ENCODE results near the gene TMEM208. TPM values are rescaled to one million over a fixed set of nuclear protein-coding genes. Genes with fewer than 3 reads are reported as not detected.

The TMEM208 gene
- polyA plus RNA-seq, 3 donors: 45.4 to 130 (median 117) TPM

GRCh38 chr16:67256701-67257230, 29.8 kb downstream of the TMEM208 start:
- Histone ChIP-seq H3K4me1 (ENCODE audit: control insufficient read depth in 1 of 2, insufficient read depth in 2 of 2, low read length in 2 of 2) (no peaks in the 10 kb centered on the region), H3K27me3 (ENCODE audit: control insufficient read depth in 2 of 2, insufficient read depth in 2 of 2, low read length in 2 of 2) (no peaks in the 10 kb centered on the region), H3K79me2 (ENCODE audit: insufficient read depth, low read length) (no peaks in the 10 kb centered on the region), H3K36me3 (replicated peaks in 1 of 2; ENCODE audit: control insufficient read depth in 1 of 2, insufficient read depth in 2 of 2, low read length in 2 of 2) (no peaks in the 10 kb centered on the region), H3K4me3 (replicated peaks in 1 of 3; ENCODE audit: low read depth in 2 of 3, low read length in 3 of 3) (no peak overlapping the region), H3K9me3 (replicated peaks in 1 of 2; ENCODE audit: control insufficient read depth in 1 of 2, insufficient read depth in 1 of 2, low read length in 2 of 2) (no peaks in the 10 kb centered on the region), H4K20me1 (ENCODE audit: insufficient read depth, low read length) (no peaks in the 10 kb centered on the region), H3K9ac (ENCODE audit: insufficient read depth, low read length, poor library complexity, severe bottlenecking) (no peak overlapping the region), H2AFZ (ENCODE audit: insufficient read depth, low read depth, low read length, poor library complexity, severe bottlenecking) (no peak overlapping the region), H3K27ac (ENCODE audit: low read depth in 1 of 2, low read length in 2 of 2) (no peak overlapping the region), H3K4me2 (replicated peaks; ENCODE audit: extremely low read depth, low read length, poor library complexity, severe bottlenecking) (no peak overlapping the region)
- Mint-ChIP-seq H3K4me3 (no peak overlapping the region), H3K4me1 (peaks cover 2% of the 10 kb centered on the region), H3K27ac (no peak overlapping the region), H3K27me3 (ENCODE audit: low read depth in 3 of 3) (peaks cover 5 to 13% (median 10%) of the 10 kb centered on the region in 3 donors), H3K36me3 (no peaks in the 10 kb centered on the region), H3K9me3 (peaks cover 0 to 3% (median 0%) of the 10 kb centered on the region in 7 donors)
- no peak for DNase-seq
- no peak for TF ChIP-seq CTCF (IDR thresholded peaks at IDR 0.05)
- intact Hi-C loops (cut with micrococcal nuclease): no loop called here
- WGBS (ENCODE audit: insufficient coverage): 94% methylated on average over 10 of the region's 11 CpGs

DNA sequence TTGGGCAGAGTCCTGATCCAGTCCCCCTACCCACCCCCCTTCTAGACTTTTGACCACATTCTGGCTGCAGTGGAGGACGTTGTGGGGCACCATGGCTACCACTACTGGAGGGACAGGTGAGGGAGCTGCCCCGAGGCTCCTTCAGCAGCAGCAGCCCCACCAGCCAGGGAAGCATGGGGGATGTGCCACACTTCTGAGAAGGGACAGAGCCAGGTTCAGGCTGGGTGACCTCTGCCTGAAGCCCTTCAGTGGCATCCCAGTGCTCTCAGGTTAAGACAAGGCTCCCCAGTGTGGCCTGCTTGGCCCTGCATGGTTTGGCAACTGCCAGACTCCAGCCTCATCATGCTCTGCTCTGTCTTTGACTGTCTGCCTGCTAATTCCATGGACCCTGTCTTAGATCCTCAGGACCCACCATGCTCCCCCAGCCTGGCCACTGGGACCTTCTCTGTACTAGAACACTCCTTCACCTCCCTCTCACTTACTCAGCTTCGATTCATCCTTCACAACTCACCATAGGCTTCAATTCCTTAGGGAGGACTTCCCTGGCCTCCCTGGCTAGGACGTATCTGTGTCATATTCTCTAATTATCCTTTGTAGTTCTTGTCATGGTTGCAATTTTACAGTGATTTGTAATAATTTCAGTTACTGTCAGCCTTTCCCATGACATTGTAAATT, 30.7 kb downstream of the TMEM208 start:
- no peaks in the 10 kb centered on the region for H3K27me3 ChIP-seq (ENCODE audit: control insufficient read depth in 2 of 2, insufficient read depth in 2 of 2, low read length in 2 of 2)
- intact Hi-C loops (cut with micrococcal nuclease): no loop called here
- H3K9ac ChIP-seq (ENCODE audit: insufficient read depth, low read length, poor library complexity, severe bottlenecking): no peak overlapping the region
- no peaks in the 10 kb centered on the region for H3K36me3 ChIP-seq (replicated peaks in 1 of 2; ENCODE audit: control insufficient read depth in 1 of 2, insufficient read depth in 2 of 2, low read length in 2 of 2)
- H3K27ac Mint-ChIP-seq: peak overlapping the region in 1 of 7 donors; percentile 4
- no peaks in the 10 kb centered on the region for H3K9me3 ChIP-seq (replicated peaks in 1 of 2; ENCODE audit: control insufficient read depth in 1 of 2, insufficient read depth in 1 of 2, low read length in 2 of 2)
- no peak overlapping the region for H3K4me2 ChIP-seq (replicated peaks; ENCODE audit: extremely low read depth, low read length, poor library complexity, severe bottlenecking)
- TF ChIP-seq CTCF (IDR thresholded peaks at IDR 0.05): no peak
- no peak overlapping the region for H2AFZ ChIP-seq (ENCODE audit: insufficient read depth, low read depth, low read length, poor library complexity, severe bottlenecking)
- DNase-seq: no peak
- H3K4me1 ChIP-seq (ENCODE audit: control insufficient read depth in 1 of 2, insufficient read depth in 2 of 2, low read length in 2 of 2): no peaks in the 10 kb centered on the region
- H4K20me1 ChIP-seq (ENCODE audit: insufficient read depth, low read length): no peaks in the 10 kb centered on the region
- H3K4me3 Mint-ChIP-seq: no peak overlapping the region
- peaks cover 0 to 3% (median 0%) of the 10 kb centered on the region in 7 donors for H3K9me3 Mint-ChIP-seq
- no peaks in the 10 kb centered on the region for H3K79me2 ChIP-seq (ENCODE audit: insufficient read depth, low read length)
- WGBS (ENCODE audit: insufficient coverage): 100% methylated on average over 1 of the region's 4 CpGs
- no peak overlapping the region for H3K27ac ChIP-seq (ENCODE audit: low read depth in 1 of 2, low read length in 2 of 2)
- no peak overlapping the region for H3K4me3 ChIP-seq (replicated peaks in 1 of 3; ENCODE audit: low read depth in 2 of 3, low read length in 3 of 3)
- H3K27me3 Mint-ChIP-seq (ENCODE audit: low read depth in 3 of 3): peaks cover 5 to 10% (median 7%) of the 10 kb centered on the region in 3 donors
- H3K36me3 Mint-ChIP-seq: no peaks in the 10 kb centered on the region
- H3K4me1 Mint-ChIP-seq: peaks cover 2% of the 10 kb centered on the region

Measured in CD14-positive monocyte (primary cell).